Panc1 (cell line): ENCODE data around the gene AP5Z1. TPM values are rescaled to one million over a fixed set of nuclear protein-coding genes. Genes with fewer than 3 reads are reported as not detected.

Experiments used
- ATAC-seq: fragments of 200-7000 bp; cut with Tn5 transposase; 2 replicates; pipeline ENCODE4 v1.9.1; 2020; ENCODE audit warnings: mild to moderate bottlenecking, moderate library complexity
- BruUV-seq: library from RNA; stranded (reverse); fragments of 400-500 nt; replicated peaks from 2 replicates; lab custom pipeline; 2021; lab: Mats Ljungman, UMichigan
- CTCF ChIA-PET: fragments of 300-600 bp; sonication (Branson Sonifier 250); formaldehyde crosslinking; loops from one replicate; lab custom pipeline; 2022; ENCODE audit warnings: antibody characterized with exemption; lab: Charles Lee
- POLR2A ChIA-PET: fragments of 300-600 bp; sonication (Branson Sonifier 250); formaldehyde crosslinking; loops from one replicate; lab custom pipeline; 2022; ENCODE audit warnings: antibody characterized with exemption; lab: Charles Lee
- DNase-seq: peaks from one replicate; pipeline ENCODE4 v3.0.0-alpha.2; 2010; ENCODE audit warnings: low read depth, low spot score
- H3K27ac ChIP-seq: 2 replicates; pipeline ENCODE4 v1.5.1; 2011; ENCODE audit warnings: mild to moderate bottlenecking, low read length, inconsistent platforms
- H3K27me3 ChIP-seq: fragments of 200-500 bp; sonication (Bioruptor generic); 2 replicates; pipeline ENCODE4 v1.6.0; 2014; ENCODE audit warnings: low read length, inconsistent platforms; ENCODE audit not compliant: control insufficient read depth, insufficient read depth
- H3K36me3 ChIP-seq: fragments of 200-500 bp; sonication (Bioruptor generic); 2 replicates; pipeline ENCODE4 v1.5.1; 2014; ENCODE audit warnings: inconsistent platforms, mild to moderate bottlenecking, low read length, moderate library complexity; ENCODE audit not compliant: control insufficient read depth, insufficient read depth
- H3K4me1 ChIP-seq: 2 replicates; pipeline ENCODE4 v1.5.1; 2011; ENCODE audit warnings: inconsistent platforms, mild to moderate bottlenecking, low read length, moderate library complexity; ENCODE audit not compliant: control insufficient read depth, insufficient read depth
- H3K4me3 ChIP-seq, 2 experiments: 2 replicates each; pipeline ENCODE4 v1.5.1; 2011 to 2012; ENCODE audit warnings: low read depth in 2 of 2, low read length in 2 of 2, mild to moderate bottlenecking in 2 of 2, inconsistent platforms in 1 of 2, moderate library complexity in 1 of 2
- H3K9me3 ChIP-seq: fragments of 200-500 bp; sonication (Bioruptor generic); 2 replicates; pipeline ENCODE4 v1.5.1; 2014; ENCODE audit warnings: low read depth, mild to moderate bottlenecking, inconsistent platforms, low read length, moderate library complexity; ENCODE audit not compliant: control insufficient read depth, insufficient read depth
- POLR2AphosphoS5 ChIP-seq: IDR thresholded peaks from 2 replicates; pipeline ENCODE4 v1.6.1; 2012; ENCODE audit warnings: mild to moderate bottlenecking, low read depth, low read length, moderate library complexity
- SIN3A ChIP-seq: IDR thresholded peaks from 2 replicates; pipeline ENCODE4 v1.6.1; 2012; ENCODE audit warnings: low read depth, mild to moderate bottlenecking, low read length, moderate library complexity, borderline replicate concordance; ENCODE audit not compliant: insufficient read depth
- TCF7L2 ChIP-seq: IDR thresholded peaks from 2 replicates; pipeline ENCODE4 v1.6.1; 2011; ENCODE audit warnings: mild to moderate bottlenecking, low read depth, low read length, inconsistent platforms
- in situ Hi-C: cut with HindIII; loops from 2 replicates; pipeline ENCODE4 v1.10.0; 2016; ENCODE audit warnings: low sequenced_read_pairs, low pct_unique_long_range_greater_than_20kb
- intact Hi-C: fragments of 100-400 bp; cut with micrococcal nuclease; formaldehyde crosslinking; loops from one replicate; pipeline ENCODE4 v1.10.0; 2022; ENCODE audit not compliant: unreplicated experiment
- total RNA-seq: library from RNA; stranded (reverse); gene quantifications from one replicate; pipeline ENCODE4 v1.2.1, GENCODE V29; 2021; ENCODE audit not compliant: unreplicated experiment
- TF ChIP-seq, protein P1 (sequence below): fragments of 450-650 bp; IDR thresholded peaks from 2 replicates; pipeline ENCODE4 v1.5.1; 2017; ENCODE audit warnings: mild to moderate bottlenecking
- TF ChIP-seq, protein P2 (sequence below), 2 experiments: IDR thresholded peaks; 2 replicates each; pipeline ENCODE4 v1.6.1; 2011 to 2012; ENCODE audit warnings: low read depth in 2 of 2, control low read depth in 1 of 2, low read length in 1 of 2, mild to moderate bottlenecking in 1 of 2, moderate library complexity in 1 of 2; ENCODE audit not compliant: insufficient read depth in 1 of 2

Gene AP5Z1
- total RNA-seq, 1 experiment from 2014 or later, result 100.0 TPM

DNA sequence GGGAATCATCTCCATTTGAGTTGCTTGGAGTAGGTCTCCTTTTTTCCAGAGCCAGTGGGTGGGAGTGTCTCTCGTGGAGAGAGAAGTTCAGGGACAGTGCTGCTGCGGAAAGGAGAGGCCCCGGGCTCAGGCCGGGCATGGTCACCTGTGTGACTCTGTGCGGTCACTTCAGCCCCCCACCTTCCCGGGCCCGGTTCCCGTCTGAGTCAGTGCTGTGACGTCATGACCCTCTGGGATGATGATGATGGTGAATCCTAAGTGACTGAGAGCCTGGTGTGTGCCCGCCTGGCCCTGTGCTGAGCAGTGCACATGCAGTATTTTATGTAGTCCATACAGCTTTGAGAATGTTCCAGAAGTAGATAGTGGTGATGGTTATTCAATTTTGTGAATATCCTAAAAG, 32.6 kb upstream of the AP5Z1 start:
- no peaks in the 10 kb centered on the region for H3K9me3 ChIP-seq
- H3K4me1 ChIP-seq, result peaks cover 47% of the 10 kb centered on the region
- TF ChIP-seq SIN3A (no peak), POLR2AphosphoS5 (no peak), TCF7L2 (no peak)
- TF ChIP-seq, protein P1, sequence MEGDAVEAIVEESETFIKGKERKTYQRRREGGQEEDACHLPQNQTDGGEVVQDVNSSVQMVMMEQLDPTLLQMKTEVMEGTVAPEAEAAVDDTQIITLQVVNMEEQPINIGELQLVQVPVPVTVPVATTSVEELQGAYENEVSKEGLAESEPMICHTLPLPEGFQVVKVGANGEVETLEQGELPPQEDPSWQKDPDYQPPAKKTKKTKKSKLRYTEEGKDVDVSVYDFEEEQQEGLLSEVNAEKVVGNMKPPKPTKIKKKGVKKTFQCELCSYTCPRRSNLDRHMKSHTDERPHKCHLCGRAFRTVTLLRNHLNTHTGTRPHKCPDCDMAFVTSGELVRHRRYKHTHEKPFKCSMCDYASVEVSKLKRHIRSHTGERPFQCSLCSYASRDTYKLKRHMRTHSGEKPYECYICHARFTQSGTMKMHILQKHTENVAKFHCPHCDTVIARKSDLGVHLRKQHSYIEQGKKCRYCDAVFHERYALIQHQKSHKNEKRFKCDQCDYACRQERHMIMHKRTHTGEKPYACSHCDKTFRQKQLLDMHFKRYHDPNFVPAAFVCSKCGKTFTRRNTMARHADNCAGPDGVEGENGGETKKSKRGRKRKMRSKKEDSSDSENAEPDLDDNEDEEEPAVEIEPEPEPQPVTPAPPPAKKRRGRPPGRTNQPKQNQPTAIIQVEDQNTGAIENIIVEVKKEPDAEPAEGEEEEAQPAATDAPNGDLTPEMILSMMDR, result no peak
- TF ChIP-seq, protein P2, sequence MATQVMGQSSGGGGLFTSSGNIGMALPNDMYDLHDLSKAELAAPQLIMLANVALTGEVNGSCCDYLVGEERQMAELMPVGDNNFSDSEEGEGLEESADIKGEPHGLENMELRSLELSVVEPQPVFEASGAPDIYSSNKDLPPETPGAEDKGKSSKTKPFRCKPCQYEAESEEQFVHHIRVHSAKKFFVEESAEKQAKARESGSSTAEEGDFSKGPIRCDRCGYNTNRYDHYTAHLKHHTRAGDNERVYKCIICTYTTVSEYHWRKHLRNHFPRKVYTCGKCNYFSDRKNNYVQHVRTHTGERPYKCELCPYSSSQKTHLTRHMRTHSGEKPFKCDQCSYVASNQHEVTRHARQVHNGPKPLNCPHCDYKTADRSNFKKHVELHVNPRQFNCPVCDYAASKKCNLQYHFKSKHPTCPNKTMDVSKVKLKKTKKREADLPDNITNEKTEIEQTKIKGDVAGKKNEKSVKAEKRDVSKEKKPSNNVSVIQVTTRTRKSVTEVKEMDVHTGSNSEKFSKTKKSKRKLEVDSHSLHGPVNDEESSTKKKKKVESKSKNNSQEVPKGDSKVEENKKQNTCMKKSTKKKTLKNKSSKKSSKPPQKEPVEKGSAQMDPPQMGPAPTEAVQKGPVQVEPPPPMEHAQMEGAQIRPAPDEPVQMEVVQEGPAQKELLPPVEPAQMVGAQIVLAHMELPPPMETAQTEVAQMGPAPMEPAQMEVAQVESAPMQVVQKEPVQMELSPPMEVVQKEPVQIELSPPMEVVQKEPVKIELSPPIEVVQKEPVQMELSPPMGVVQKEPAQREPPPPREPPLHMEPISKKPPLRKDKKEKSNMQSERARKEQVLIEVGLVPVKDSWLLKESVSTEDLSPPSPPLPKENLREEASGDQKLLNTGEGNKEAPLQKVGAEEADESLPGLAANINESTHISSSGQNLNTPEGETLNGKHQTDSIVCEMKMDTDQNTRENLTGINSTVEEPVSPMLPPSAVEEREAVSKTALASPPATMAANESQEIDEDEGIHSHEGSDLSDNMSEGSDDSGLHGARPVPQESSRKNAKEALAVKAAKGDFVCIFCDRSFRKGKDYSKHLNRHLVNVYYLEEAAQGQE (IDR thresholded peaks at IDR 0.05; ENCODE audit: insufficient read depth in 1 of 2, low read depth in 2 of 2, low read length in 1 of 2), result no peak
- BruUV-seq, result no TSS peak
- in situ Hi-C loops (no loop called here), intact Hi-C loops (no loop called here)
- no peaks in the 10 kb centered on the region for H3K27me3 ChIP-seq
- no peak overlapping the region for H3K4me3 ChIP-seq
- no peak for DNase-seq
- CTCF ChIA-PET, result no interaction called here
- POLR2A ChIA-PET, result interaction anchor here (0.6 kb wide), 1 partner anchor 109 kb away, joined by 3 read pairs; no protein-coding TSS in a partner anchor
- ATAC-seq, result no peak
- no peak overlapping the region for H3K27ac ChIP-seq
- no peaks in the 10 kb centered on the region for H3K36me3 ChIP-seq

DNA sequence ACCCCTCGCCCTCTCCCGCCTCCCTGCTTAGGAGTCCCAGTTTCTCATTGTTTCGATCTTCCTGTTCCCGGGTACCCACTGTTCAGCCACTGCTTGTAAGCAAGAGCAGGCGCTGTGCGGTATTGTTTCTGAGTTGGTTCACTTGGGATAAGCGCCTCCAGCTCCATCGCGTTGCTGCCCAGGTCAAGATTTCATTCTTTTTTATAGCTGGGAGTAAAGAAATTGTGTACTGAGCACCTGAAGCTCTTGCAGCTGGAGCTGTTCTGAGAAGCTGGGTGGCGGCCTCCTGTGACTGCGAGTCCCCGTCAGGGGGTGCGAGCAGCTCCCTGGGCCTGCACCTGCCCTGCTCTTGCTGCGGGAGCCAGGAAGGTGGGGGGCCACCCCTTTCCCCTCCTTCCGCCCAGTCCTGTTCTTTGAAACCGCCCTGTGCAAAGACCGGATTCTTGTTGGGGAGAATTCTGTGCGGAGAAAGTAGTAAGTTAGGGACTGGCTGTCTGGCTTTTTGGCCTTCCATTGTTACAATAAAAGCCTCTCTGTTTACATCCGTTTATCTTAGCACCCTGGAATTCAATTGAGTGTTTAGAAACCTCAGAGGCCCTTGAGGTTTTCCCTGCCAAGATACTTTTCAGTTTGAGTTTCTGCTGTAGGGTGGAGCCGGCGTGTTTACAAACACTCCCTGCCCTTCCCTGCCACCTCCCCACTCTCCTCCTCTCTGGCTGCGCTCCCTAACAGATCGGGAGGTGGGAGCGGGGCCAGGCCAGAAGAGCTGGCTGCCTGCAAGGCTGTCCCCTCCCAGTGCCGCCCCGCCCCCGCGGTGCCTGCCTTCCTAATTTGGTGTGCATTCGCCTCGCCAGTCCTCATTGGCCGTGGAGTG, 30.8 kb upstream of the AP5Z1 start:
- Histone ChIP-seq H3K4me1 (peaks cover 31% of the 10 kb centered on the region), H3K27ac (peak overlapping the region; percentile 88), H3K9me3 (no peaks in the 10 kb centered on the region), H3K27me3 (no peaks in the 10 kb centered on the region), H3K4me3 (peak overlapping the region; percentile 17 to 49), H3K36me3 (no peaks in the 10 kb centered on the region)
- ChIA-PET POLR2A (interaction anchor here (0.5 to 1.0 kb wide), 4 partner anchors 30 to 1847 kb away, joined by 3 to 10 read pairs (median 6); no protein-coding TSS in a partner anchor), CTCF (no interaction called here)
- peak; percentile 90 for DNase-seq
- intact Hi-C loops (no loop called here), in situ Hi-C loops (no loop called here)
- ATAC-seq, result peak; percentile 95
- BruUV-seq, result no TSS peak
- no peak for TF ChIP-seq TCF7L2
- peak; percentile 79; the same call in 1 of the 2 replicates for TF ChIP-seq SIN3A
- peak; percentile 60 for TF ChIP-seq POLR2AphosphoS5
- TF ChIP-seq, protein P1, result no peak
